Stomach (tissue), 9 donors: ENCODE results near the gene KLKB1. TPM values are rescaled to one million over a fixed set of nuclear protein-coding genes. Genes with fewer than 3 reads are reported as not detected.
"Not testable (repeated sequence)": the region's sequence is repeated elsewhere in the genome, so short reads cannot be mapped to it uniquely, and the experiment has no call there.

Experiments
- DNase-seq, 2 donors: peaks; one replicate each; pipeline versions ENCODE4 v3.0.0 to v3.0.0-alpha.2; 2013 to 2019
- H3K27ac ChIP-seq, 5 donors: fragments of 200-600 bp in 4 of 5; sonication (generic) in 4 of 5; one replicate each; pipeline ENCODE4 v1.5.1; 2013 to 2019; ENCODE audit warnings: mild to moderate bottlenecking in 1 of 5, moderate library complexity in 1 of 5
- H3K27me3 ChIP-seq, 3 donors: fragments of 200-600 bp; sonication (generic); one replicate each; pipeline ENCODE4 v1.5.1; 2017 to 2019; ENCODE audit warnings: mixed run types in 1 of 3
- H3K36me3 ChIP-seq, 4 donors: fragments of 200-600 bp; sonication (generic); 1 replicate in 3 of 4; 2 replicates in 1 of 4; pipeline ENCODE4 v1.5.1; 2016 to 2019
- H3K4me1 ChIP-seq, 4 donors: fragments of 200-600 bp; sonication (generic); one replicate each; pipeline ENCODE4 v1.5.1; 2016 to 2019
- H3K4me3 ChIP-seq, 4 donors: fragments of 200-600 bp; sonication (generic) in 3 of 4; one replicate each; pipeline ENCODE4 v1.5.1; 2016 to 2019; ENCODE audit warnings: mild to moderate bottlenecking in 1 of 4
- H3K9me3 ChIP-seq, 4 donors: fragments of 200-600 bp; sonication (generic); one replicate each; pipeline ENCODE4 v1.5.1; 2016 to 2019
- EP300 ChIP-seq: sonication (generic); formaldehyde crosslinking; IDR thresholded peaks from one replicate; pipeline ENCODE4 v1.6.1; 2017; ENCODE audit warnings: antibody characterized with exemption
- POLR2A ChIP-seq, 4 donors: fragments of 450-650 bp; IDR thresholded peaks; one replicate each; pipeline ENCODE4 v1.6.1; 2016; ENCODE audit warnings: antibody characterized with exemption in 4 of 4, control low read depth in 2 of 4, mild to moderate bottlenecking in 1 of 4, moderate library complexity in 1 of 4
- POLR2AphosphoS5 ChIP-seq, 3 donors: sonication (generic); formaldehyde crosslinking; IDR thresholded peaks; one replicate each; pipeline ENCODE4 v1.6.1; 2016; ENCODE audit warnings: antibody characterized with exemption in 3 of 3
- WGBS, 5 donors: extraction: QIAGEN DNeasy Blood & Tissue Kit in 3 of 5; methylation state at CpG; one replicate each; pipeline versions ENCODE4 v1.1.5 to v1.1.7; 2013 to 2018; 5-methylcytosine and 5-hydroxymethylcytosine counted together
- intact Hi-C: fragments of 100-400 bp; cut with DNase I; formaldehyde crosslinking; loops from one replicate; pipeline ENCODE4 v1.15.1; 2023; ENCODE audit warnings: low total_unique reads
- polyA plus RNA-seq, 3 donors: library from polyadenylated mRNA; stranded (reverse); fragments of 200-250 nt; gene quantifications; one replicate each; pipeline ENCODE4 v1.2.3, GENCODE V29; 2013
- total RNA-seq, 5 donors: library from RNA; depleted of rRNA; stranded (reverse); fragments of >200 nt; gene quantifications; one replicate each; pipeline versions ENCODE4 v1.1.0 to v1.2.3, GENCODE V29; 2014 to 2016
- TF ChIP-seq, protein P1 (sequence below), 7 experiments: fragments of 450-650 bp in 4 of 7; fragments of 200-600 bp in 3 of 7; sonication (generic) in 3 of 7; IDR thresholded peaks; one replicate each; pipeline ENCODE4 v1.5.1; 2016 to 2019; ENCODE audit warnings: antibody characterized with exemption in 7 of 7, control low read depth in 2 of 7, mild to moderate bottlenecking in 1 of 7
- donor health status: healthy with polysubstance abuse.
- donor health status: Bipolar disorder and iron deficiency.
- donor health status: healthy.

Gene KLKB1
- total and polyA plus RNA-seq, 8 donors = 0.56 to 1.1 (median 0.66) TPM; not detected in 4

GRCh38 chr4:186236126-186236525 lies 8.8 kb downstream of the KLKB1 start:
- no peak for DNase-seq

DNA sequence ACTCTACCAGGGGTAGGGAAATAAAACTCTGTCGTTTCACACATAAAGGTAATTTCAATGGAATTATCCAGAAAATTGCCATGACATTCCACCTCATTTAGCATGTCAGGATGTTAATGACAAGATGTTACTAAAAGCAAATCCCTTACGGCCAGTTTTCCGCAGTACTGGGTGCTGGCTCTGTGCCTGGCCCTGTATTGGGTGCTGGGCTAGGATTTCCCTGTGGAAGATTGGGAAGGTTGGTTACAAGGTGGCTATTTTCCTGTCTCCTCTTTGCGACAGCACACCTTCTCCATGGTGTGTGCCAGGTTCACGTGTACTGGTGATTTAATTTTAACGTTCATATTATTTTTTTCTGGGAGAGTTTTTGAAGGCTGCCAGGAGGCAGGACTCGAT lies 13.1 kb downstream of the KLKB1 start:
- no peak for DNase-seq
- WGBS, 5 donors = 64 to 85% (median 68%) methylated on average over 7 of the region's 7 CpGs
- Histone ChIP-seq H3K27ac (no peak overlapping the region), H3K9me3 (peaks cover 0 to 4% (median 0%) of the 10 kb centered on the region in 4 donors), H3K36me3 (peaks cover 0 to 6% (median 2%) of the 10 kb centered on the region in 4 donors), H3K4me1 (no peaks in the 10 kb centered on the region), H3K27me3 (no peaks in the 10 kb centered on the region), H3K4me3 (no peak overlapping the region)
- TF ChIP-seq EP300 (no peak), POLR2AphosphoS5 (IDR thresholded peaks at IDR 0.05) (no peak), POLR2A (IDR thresholded peaks at IDR 0.05) (no peak)
- TF ChIP-seq, protein P1, sequence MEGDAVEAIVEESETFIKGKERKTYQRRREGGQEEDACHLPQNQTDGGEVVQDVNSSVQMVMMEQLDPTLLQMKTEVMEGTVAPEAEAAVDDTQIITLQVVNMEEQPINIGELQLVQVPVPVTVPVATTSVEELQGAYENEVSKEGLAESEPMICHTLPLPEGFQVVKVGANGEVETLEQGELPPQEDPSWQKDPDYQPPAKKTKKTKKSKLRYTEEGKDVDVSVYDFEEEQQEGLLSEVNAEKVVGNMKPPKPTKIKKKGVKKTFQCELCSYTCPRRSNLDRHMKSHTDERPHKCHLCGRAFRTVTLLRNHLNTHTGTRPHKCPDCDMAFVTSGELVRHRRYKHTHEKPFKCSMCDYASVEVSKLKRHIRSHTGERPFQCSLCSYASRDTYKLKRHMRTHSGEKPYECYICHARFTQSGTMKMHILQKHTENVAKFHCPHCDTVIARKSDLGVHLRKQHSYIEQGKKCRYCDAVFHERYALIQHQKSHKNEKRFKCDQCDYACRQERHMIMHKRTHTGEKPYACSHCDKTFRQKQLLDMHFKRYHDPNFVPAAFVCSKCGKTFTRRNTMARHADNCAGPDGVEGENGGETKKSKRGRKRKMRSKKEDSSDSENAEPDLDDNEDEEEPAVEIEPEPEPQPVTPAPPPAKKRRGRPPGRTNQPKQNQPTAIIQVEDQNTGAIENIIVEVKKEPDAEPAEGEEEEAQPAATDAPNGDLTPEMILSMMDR (IDR thresholded peaks at IDR 0.05) = no peak
- intact Hi-C loops = no loop called here

More at GRCh38 chr4:186236126-186236525, 8.8 kb downstream of the KLKB1 start:
- TF ChIP-seq POLR2AphosphoS5 (IDR thresholded peaks at IDR 0.05) = no peak
- TF ChIP-seq POLR2A (IDR thresholded peaks at IDR 0.05) = no peak
- TF ChIP-seq, protein P1 (IDR thresholded peaks at IDR 0.05) = no peak
- no peak for TF ChIP-seq EP300
- Histone ChIP-seq H3K4me1 (no peaks in the 10 kb centered on the region), H3K36me3 (peaks cover 0 to 6% (median 2%) of the 10 kb centered on the region in 4 donors), H3K9me3 (no peaks in the 10 kb centered on the region), H3K4me3 (no peak overlapping the region), H3K27ac (no peak overlapping the region), H3K27me3 (no peaks in the 10 kb centered on the region)
- 49 to 70% (median 63%) methylated on average over 4 of the region's 4 CpGs for WGBS, 5 donors
- intact Hi-C loops = no loop called here

GRCh38 chr4:186240848-186241491 lies 13.7 kb downstream of the KLKB1 start:
- intact Hi-C loops = no loop called here

GRCh38 chr4:186241616-186242015 lies 14.3 kb downstream of the KLKB1 start:
- 81 to 90% (median 84%) methylated on average over 4 of the region's 4 CpGs for WGBS, 5 donors
- no peak overlapping the region for H3K27ac ChIP-seq
- no peaks in the 10 kb centered on the region for H3K27me3 ChIP-seq
- peaks cover 0 to 6% (median 2%) of the 10 kb centered on the region in 4 donors for H3K36me3 ChIP-seq
- intact Hi-C loops = no loop called here
- H3K4me3 ChIP-seq = no peak overlapping the region
- DNase-seq = no peak
- peaks cover 0 to 4% (median 0%) of the 10 kb centered on the region in 4 donors for H3K9me3 ChIP-seq
- TF ChIP-seq, protein P1 (IDR thresholded peaks at IDR 0.05) = no peak
- TF ChIP-seq POLR2A (IDR thresholded peaks at IDR 0.05) (no peak), POLR2AphosphoS5 (IDR thresholded peaks at IDR 0.05) (no peak), EP300 (no peak)
- no peaks in the 10 kb centered on the region for H3K4me1 ChIP-seq

More at GRCh38 chr4:186240848-186241491, 13.7 kb downstream of the KLKB1 start:
- Histone ChIP-seq H3K4me3 (no peak overlapping the region), H3K9me3 (peaks cover 0 to 4% (median 0%) of the 10 kb centered on the region in 4 donors), H3K4me1 (no peaks in the 10 kb centered on the region), H3K27me3 (no peaks in the 10 kb centered on the region), H3K27ac (no peak overlapping the region), H3K36me3 (peaks cover 0 to 6% (median 2%) of the 10 kb centered on the region in 4 donors)
- TF ChIP-seq POLR2AphosphoS5 (IDR thresholded peaks at IDR 0.05) (no peak), POLR2A (IDR thresholded peaks at IDR 0.05) (no peak), EP300 (no peak)
- TF ChIP-seq, protein P1 (IDR thresholded peaks at IDR 0.05) = no peak
- DNase-seq = no peak
- 54 to 75% (median 58%) methylated on average over 7 of the region's 7 CpGs for WGBS, 5 donors

DNA sequence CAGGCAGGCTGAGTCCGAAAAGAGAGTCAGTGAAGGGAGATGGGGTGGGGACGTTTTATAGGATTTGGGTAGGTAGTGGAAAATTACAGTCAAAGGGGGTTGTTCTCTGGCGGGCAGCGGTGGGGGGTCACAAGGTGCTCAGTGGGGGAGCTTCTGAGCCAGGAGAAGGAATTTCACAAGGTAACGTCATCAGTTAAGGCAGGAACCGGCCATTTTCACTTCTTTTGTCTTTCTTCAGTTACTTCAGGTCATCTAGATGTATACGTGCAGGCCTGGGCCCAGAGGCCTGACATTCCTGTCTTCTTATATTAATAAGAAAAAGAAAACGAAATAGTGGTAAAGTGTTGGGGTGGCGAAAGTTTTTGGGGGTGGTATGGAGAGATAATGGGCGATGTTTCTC lies 14.7 kb downstream of the KLKB1 start:
- H3K36me3 ChIP-seq, H3K27ac ChIP-seq, H3K4me3 ChIP-seq, H3K4me1 ChIP-seq, intact Hi-C loops, DNase-seq, H3K27me3 ChIP-seq, H3K9me3 ChIP-seq: not testable (repeated sequence)
- WGBS, 5 donors = 68 to 91% (median 89%) methylated on average over 10 of the region's 10 CpGs
